Ramos (cell line): ENCODE results near the gene UTS2R.

Source experiments
- in situ Hi-C: fragments of 300-500 bp; cut with MboI; formaldehyde crosslinking; loops from one replicate; pipeline ENCODE4 v1.14.3; 2022; ENCODE audit warnings: low sequenced_read_pairs; ENCODE audit not compliant: unreplicated experiment

Gene UTS2R

DNA sequence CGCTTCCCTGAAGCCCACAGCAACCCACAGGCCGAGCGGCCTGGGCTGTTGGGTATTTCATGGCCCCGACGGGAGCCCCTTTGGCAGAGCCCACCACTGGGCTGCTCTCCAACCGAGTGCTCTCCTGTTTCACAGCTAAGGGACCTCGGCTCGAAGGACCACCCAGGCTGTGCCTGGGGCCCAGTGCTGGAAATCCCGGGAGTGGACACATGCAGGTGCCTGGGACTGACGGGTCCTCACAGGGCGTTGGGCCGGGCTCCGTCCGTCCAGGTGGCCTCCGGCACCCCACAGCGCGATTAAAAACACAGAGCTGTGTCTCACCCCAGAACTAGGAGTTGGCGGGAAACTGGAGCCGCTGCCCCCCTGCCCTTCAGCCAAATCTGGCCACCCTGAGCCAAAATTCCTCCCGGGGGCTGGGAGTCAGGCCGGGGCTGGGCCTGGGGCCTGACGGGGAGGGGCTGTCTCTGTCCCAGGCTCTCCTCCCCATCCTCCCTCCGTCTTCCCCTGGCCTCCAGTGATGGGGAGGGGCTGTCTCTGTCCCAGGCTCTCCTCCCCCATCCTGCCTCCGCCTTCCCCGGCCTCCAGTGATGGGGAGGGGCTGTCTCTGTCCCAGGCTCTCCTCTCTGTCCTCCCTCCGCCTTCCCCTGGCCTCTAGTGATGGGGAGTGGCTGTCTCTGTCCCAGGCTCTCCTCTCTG lies 14.1 kb downstream of the UTS2R start:
- in situ Hi-C loops, result no loop called here

DNA sequence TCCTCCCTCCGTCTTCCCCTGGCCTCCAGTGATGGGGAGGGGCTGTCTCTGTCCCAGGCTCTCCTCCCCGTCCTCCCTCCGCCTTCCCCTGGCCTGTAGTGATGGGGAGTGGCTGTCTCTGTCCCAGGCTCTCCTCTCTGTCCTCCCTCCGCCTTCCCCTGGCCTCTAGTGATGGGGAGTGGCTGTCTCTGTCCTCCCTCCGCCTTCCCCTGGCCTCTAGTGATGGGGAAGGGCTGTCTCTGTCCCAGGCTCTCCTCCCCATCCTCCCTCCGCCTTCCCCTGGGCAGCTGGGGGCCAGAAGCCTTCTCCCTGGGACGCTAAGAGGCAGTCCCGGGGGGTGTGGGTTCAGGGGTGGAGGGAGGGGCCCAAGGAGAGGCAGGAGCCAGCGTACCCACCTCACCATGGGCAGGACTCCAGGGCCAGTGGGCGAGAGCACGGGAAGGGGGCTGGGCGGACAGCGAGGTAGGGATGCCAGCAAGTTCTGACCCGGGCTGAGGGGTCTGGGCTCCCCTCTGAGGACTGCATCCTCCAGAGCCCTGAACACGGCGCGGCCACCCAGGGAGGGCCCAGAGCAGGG lies 14.8 kb downstream of the UTS2R start:
- in situ Hi-C loops, result no loop called here

DNA sequence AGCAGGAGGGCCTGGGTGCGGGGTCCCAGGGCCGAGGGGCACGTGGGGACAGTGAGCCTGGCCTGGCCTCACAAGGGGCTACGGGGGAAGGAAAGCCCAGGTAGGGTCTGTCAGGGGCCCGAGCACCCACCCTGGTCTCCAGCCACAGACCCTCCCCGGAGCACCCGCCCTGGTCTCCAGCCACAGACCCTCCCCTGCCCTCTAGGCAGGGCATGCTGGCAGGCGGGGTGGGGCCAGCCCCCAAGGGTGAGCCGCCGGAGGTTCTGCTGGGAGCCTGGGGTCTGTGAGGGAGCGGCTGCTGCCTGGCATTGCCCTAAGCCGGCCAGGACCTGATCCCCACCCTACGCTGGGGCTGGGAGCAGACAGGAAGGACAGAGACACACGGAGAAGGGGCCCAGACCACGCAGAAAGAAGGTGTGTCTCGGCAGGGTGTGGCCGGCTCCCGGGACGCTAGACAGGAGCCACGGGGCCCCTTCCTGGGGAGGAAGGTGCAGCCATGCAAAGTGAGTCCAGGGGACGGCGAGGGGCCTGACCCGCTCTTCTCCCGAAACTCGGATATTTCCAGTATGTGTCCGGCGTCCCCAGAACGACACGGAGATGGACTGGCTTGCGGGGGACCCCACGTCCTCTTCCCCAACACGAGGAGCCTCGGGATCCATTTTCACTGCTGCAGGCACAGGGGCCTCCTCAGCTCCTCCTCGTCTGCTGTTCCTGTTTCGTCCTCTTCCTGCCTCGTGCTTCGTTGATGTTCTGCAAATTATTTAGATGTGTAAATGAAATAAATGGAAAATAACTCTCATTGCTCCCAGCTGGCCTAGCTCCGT lies 15.5 kb downstream of the UTS2R start:
- in situ Hi-C loops, result no loop called here

DNA sequence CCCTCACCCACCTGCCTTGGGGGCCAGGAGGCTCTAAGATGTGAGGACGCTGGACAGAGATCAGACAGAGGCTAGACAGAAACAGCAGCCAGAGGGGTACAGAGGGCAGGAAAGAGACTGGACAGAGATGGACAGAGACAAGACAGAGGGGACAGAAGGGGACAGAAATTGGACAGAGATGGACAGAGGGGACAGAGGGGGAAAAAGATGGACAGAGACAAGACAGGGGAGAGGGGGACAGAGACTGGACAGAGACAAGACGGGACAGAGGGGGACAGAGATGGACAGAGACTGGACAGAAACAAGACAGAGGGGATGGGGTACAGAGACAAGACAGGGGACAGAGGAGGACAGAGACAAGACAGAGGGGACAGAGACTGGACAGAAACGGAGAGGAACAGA lies 16.1 kb downstream of the UTS2R start:
- in situ Hi-C loops, result no loop called here

DNA sequence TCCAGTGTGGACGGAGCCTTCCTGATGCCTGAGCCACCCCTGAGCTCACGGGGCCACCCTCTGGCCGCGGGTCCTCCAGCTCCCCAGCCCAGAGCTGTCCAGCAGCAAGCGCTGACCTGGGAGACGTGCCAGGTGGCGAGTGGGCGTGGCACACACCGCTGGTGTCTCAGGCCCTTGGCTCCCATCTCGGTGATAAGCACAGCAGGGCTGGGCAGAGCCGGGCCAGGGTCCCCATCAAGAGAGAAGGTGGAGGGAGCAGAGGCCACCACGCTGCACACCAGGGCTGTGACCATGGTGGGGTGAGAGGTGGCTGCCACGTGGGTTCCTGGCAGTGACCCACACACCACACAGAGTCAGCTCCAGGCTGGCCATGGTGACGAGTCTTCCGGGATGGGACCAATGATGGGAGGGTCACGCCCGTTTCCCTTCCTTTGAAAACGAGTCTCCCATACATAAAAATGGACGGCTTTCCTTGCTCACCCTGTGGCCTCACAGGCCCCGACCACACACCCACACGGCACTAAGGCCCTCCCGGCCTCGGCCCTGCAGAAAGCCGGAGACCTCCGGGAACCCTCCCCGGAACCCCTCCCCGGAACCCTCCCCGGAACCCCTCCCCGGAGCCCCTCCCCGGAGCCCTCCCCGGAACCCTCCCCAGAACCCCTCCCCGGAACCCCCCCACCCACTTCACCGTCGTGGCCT lies 16.8 kb downstream of the UTS2R start:
- in situ Hi-C loops, result no loop called here

DNA sequence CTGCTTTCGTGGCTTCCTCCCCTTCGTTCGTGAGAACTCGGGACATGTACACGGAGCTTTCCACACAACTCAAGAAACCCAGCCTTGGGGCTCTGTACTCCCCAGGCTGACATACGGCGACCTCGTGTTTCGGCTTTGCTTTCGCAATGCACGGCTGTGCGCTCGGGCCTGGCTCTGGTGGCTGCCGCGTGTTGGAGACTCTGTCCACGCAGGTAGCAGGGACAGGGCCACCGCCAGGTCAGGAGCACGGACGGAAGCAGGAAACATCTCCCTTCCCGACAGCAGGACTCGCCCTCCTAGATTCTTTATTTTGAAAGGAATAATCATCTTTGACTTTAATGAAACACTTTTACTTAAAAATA lies 17.3 kb downstream of the UTS2R start:
- in situ Hi-C loops, result no loop called here

DNA sequence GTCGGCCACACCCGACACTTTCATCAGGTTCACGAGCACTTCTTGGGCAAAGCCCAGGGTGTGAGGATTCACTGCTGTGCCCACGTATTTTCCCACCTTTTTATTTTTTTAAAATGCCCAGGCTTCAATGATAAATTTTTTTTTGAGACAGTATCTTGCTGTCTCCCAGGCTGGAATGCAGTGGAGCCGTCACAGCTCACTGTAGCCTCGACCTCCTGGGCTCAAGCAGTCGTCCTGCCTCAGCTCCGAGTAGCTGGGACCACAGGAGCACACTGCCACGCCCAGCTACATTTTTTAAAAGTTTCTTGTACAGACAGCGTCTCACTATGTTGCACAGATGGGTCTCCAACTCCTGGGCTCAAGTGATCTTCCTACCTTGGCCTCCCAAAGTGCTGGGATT lies 17.8 kb downstream of the UTS2R start:
- in situ Hi-C loops, result no loop called here

DNA sequence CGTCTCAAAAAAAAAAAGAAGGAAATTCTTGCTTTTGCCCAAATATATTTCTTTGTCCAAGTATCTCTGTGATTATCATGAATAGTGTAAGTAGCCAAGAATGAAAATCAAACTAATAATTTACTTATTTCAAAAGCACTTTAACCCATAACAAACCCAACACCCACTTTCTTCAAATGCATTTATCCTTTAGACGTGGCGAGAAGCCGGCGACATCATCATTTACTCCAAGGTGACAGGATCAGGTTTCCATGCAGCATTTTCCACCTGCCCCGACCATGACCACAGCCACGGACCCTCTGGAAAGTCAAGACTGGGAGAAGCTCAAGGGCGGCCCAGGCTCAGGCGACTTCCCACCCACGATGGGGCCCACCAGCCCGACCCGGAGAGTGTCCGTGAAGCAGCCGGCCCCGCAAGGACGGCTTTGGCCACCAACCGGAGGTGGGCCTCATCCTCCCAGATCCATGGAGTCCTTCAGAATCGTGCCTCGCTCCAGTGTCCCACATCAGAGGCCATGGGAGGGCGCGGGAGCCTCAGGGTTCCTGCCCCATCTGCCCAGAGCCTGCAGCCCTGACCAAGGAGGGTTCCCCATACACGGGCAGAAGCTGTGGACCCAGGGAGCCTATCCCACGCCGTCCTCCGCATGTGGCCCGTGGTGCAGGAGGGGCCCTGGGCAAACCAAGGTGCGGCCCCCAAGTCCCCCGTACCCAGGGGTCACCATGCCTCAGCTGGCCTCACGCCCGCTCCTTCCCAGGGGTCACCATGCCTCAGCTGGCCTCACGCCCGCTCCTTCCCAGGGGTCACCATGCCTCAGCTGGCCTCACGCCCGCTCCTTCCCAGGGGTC lies 18.7 kb downstream of the UTS2R start:
- in situ Hi-C loops, result no loop called here

DNA sequence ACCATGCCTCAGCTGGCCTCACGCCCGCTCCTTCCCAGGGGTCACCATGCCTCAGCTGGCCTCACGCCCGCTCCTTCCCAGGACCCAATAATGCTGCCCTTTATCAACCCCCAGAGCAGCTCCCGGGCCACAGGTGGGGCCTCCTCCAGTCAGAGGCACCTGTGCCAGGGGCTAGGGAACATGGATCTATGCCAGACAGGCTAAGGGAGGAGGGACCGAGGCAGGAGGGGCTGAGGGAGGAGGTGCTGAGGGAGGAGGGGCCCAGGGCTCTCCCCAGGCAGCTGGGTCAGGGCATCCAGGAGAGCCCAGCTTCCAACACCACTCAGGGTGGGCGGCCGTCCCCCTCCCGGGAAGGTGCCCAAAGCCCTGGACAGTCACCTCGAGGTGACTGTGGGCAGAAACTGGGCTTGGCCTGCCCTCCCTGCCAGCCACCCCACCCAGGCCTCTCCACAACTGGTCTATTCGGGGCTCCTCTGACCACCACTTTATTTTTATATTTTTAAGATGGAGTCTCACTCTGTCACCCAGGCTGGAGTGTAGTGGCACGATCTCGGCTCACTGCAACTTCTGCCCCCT lies 19.4 kb downstream of the UTS2R start:
- in situ Hi-C loops, result no loop called here

DNA sequence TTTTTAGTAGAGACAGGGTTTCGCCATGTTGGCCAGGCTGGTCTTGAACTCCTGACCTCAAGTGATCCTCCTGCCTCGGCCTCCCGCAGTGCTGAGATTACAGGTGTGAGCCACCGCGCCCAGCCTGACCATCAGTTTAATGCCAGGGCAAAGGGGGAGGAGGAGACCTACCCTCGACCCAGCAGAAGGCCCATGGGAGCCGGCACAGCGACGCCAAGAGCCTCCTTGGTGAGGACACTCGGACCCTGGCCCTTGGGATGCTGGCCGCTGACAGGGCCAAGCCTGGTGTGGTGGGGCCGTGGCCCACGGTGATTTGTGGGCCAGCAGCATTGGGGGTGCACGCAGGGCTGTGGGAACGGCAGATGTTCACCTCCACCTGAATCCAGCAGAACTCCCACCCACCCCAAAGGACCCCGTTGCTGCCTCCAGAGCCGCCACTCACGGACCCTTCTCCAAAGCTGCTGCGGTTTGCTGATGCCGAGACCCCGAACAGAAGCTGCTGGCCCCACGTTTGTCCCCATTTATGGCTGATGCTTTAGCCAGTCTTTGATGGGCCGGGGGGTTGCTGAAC lies 20.0 kb downstream of the UTS2R start:
- in situ Hi-C loops, result no loop called here

DNA sequence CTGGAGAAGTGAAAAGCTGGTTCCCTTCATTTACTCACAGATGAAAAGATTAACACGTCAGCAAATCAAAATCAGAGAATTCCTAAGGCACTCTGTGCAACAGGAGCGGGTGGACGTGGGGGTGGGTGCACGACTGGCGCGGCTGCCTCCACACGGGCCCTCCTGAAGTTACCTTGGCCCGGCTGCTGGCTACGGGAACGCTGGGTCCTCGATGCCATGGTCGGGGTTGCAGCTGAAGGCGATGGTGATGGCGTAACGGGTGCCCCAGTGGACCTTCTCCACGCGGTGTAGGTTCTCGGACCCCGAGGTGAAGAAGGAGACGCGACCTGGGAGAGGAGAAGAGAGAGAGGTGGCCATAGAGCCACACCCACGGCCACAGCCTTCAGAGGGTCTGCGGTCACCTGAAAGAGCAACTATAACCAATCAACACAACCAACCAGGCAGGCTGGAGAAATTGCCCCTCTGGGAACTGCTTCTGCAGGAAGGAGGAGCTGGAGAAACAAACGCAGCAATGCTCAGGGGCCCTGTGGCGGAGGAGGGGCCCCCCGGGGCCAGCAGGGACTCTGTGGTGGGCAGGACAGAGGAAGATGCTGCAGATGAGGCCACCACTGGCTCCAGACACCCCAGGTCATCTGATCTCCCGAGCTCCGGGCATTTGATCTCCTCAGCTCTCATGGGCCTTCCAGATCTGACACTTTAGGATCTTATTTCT lies 20.8 kb downstream of the UTS2R start:
- in situ Hi-C loops, result no loop called here

DNA sequence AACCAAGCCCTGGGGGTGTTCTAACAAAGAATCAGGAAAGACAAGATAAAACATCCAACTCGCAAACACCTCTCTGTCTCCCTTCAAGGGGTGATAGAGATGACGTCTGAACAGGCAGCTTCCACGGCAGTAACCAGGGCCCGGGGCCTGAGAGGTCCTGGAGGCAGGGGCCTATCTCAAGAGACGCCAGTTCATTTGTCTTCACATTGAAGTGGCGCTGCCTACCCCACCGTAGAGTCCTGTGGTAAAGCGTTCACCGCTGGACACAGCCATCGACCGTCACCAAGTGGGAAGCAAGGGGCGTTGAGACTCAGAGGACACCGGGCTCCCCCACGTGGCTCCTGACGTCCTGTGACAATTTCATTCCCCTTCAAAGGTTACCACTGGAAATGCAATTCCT lies 21.4 kb downstream of the UTS2R start:
- in situ Hi-C loops, result no loop called here

DNA sequence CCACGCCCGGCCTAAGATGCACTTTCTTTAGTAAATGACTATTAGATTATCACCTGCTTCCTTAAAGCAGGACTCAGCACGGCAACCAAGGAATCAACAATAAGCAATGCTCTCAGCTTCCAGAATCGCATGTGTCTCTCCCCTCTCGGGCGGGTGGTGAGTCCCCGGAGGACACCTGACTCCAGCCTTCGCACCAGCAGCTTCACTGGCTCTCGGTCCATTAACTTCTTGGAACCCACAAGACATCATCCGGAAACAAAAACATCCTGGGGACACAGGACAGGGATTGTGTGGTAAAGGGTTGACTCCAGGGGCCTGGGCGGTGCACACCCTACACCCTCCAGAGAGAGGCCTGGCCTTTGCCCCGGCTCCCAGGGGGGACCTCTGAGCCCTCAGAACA lies 22.7 kb downstream of the UTS2R start:
- in situ Hi-C loops, result no loop called here

DNA sequence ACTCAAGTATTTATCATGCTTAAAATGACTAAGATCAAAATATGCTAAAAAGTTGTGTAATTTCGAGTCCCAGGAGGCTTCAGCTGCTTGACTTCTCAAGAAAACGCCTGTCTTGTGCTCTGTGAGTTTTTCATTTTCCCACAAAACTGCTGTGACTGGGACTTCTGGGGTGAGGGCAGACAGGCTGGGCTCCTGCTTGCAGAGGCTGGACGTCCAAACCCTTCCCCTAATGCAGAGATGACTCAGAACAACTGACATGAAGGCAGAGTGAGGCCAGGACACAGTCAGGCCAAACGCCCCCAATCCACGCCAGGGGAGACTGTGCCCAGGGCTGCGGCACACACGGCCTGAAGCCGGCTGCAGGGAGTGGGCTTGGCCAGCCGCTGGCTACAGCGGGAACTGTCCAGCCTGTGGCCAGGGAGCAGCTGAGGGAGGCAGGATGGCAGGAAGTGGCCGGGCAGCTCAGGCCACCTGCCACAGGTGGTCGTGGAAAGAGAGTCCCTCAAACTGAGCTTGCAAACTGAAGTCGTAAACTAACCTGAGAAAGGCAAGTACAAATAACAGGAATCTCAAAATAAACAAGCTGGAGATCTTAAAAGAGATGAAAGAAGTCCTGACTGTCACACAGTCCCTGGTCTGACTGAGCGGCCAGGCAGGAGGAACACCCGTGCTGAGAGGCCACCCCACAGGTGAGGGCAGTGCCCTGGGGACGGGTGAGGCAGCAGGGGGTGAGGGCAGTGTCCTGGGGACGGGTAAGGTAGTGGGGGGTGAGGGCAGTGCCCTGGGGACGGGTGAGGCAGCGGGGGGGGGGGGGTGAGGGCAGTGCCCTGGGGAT lies 25.3 kb downstream of the UTS2R start:
- in situ Hi-C loops, result no loop called here

DNA sequence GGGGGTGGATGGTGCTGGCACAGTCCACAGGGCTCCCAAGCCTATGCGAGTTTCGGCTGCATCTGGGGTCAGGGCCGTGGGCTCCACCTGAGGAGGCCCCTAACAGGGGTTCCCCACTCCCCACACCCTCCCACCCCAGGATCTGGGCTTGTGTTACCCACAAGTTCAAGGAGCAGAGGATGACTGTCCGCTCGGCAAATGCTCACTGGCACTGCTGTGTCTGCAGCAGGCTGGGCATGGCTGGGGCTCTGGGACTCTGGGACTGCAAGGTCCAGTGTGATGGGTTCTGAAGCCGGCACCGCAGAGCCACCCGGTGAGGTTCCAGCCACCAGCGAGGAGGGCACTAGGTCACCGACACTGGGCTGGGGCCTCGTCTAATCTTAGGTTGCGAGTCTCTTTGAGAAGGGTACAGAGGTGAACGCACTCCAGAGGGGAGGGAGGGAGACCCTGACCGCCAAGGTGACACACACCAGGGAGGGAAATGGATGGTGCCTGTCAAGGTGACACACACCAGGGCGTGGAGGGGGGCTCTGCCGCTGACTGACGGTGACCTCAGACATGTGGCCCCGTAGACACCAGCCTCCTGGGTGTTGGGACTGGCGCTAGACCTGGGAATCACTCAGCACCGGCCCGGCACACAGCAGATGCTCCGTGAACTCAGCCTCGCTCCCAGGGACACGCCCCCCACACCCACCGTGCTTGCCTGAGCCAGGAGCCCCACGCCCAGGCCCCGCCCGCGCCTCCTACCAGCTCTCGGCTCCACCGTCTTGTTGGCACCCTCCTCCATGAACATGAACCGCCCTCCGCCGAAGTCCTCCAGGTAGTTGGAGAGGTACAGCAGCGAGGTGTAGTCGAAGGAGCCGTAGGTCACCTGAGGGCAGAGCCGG lies 26.1 kb downstream of the UTS2R start:
- in situ Hi-C loops, result no loop called here

DNA sequence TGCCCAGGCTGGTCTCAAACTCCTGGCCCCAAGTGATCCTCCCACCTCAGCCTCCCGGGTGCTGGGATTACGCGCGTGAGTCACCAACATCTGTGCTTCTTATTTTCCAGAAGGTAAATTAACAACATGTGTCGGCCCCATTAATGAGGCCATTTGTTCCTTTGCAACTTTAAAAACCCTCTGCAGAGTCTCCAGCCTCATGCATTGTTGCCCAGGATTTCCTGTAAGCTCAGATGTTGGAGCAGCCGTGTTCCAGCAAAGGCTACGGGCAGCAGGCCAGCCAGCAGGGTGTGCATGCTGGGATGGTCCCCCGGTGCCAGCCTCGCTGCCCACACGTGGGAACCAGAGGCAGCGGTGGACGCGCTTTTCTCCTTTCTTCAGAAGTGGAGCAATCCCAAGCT lies 27.5 kb downstream of the UTS2R start:
- in situ Hi-C loops, result no loop called here

DNA sequence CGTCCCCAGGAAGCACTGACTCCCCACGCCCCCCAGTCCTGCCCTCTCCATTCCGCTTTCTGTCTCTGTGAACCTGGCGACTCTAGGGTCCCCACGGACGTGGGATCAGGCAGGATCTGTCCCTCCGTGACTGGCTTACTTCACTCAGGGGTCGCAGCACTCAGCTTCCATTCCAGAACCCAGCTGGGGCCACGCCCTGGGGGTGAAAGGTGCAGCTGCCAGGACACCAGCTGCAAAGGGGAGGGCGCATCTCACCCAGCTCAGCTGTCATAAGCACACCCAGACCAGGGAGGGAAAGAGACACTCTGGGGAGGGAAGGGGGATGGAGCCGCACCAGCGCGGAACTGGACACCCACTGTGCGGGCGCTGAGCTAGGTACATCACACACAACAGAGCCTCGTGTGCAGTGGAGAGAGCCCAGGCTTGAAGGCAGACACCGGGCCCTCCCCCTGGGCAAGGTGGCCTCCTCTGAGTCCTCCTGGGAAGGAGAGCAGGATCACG lies 28.1 kb downstream of the UTS2R start:
- in situ Hi-C loops, result no loop called here
